Neural progenitor cell (in vitro differentiated cells): Measurements from ENCODE around the gene RHBDF1. TPM values are rescaled to one million over a fixed set of nuclear protein-coding genes. Genes with fewer than 3 reads are reported as not detected.

ENCODE experiments used
- DNase-seq: peaks from one replicate; pipeline ENCODE4 v3.0.0-alpha.2; 2016; ENCODE audit warnings: low spot score
- H2AFZ ChIP-seq: fragments of 200-600 bp; sonication (generic); replicated peaks from 2 replicates; pipeline ENCODE4 v1.6.1; 2016; ENCODE audit warnings: antibody characterized with exemption
- H3F3A ChIP-seq: fragments of 200-600 bp; sonication (generic); 2 replicates; pipeline ENCODE4 v1.6.1; 2016; ENCODE audit warnings: antibody characterized with exemption, low read depth
- H3K27ac ChIP-seq: fragments of 200-600 bp; sonication (generic); 2 replicates; pipeline ENCODE4 v1.5.1; 2016; ENCODE audit warnings: mild to moderate bottlenecking
- H3K27me3 ChIP-seq: fragments of 200-600 bp; sonication (generic); 2 replicates; pipeline ENCODE4 v1.6.1; 2016; ENCODE audit warnings: mild to moderate bottlenecking, moderate library complexity
- H3K36me3 ChIP-seq: fragments of 200-600 bp; sonication (generic); 2 replicates; pipeline ENCODE4 v1.5.1; 2016
- H3K4me1 ChIP-seq: fragments of 200-600 bp; sonication (generic); 2 replicates; pipeline ENCODE4 v1.6.1; 2016; ENCODE audit warnings: mixed run types
- H3K4me2 ChIP-seq: fragments of 200-600 bp; sonication (generic); 2 replicates; pipeline ENCODE4 v1.6.1; 2016
- H3K4me3 ChIP-seq: fragments of 200-600 bp; sonication (generic); 2 replicates; pipeline ENCODE4 v1.5.1; 2016
- H3K79me2 ChIP-seq: fragments of 200-600 bp; sonication (generic); 2 replicates; pipeline ENCODE4 v1.6.1; 2016; ENCODE audit warnings: low read depth
- H3K9ac ChIP-seq: fragments of 200-600 bp; sonication (generic); 2 replicates; pipeline ENCODE4 v1.6.1; 2016
- H3K9me3 ChIP-seq: fragments of 200-600 bp; sonication (generic); 2 replicates; pipeline ENCODE4 v1.5.1; 2016; ENCODE audit warnings: low read depth
- H4K20me1 ChIP-seq: fragments of 200-600 bp; sonication (generic); 2 replicates; pipeline ENCODE4 v1.6.1; 2016; ENCODE audit warnings: low read depth
- H3K27ac Mint-ChIP-seq: 3 replicates; pipeline ENCODE4 v1.8.0; 2021; ENCODE audit warnings: mixed read lengths
- H3K27me3 Mint-ChIP-seq: 2 replicates; pipeline ENCODE4 v1.8.0; 2022; ENCODE audit warnings: low read depth, mild to moderate bottlenecking, inconsistent platforms, moderate library complexity, mixed read lengths; ENCODE audit not compliant: insufficient read depth
- H3K36me3 Mint-ChIP-seq: 3 replicates; pipeline ENCODE4 v1.8.0; 2021; ENCODE audit warnings: mixed read lengths
- H3K4me1 Mint-ChIP-seq: 3 replicates; pipeline ENCODE4 v1.8.0; 2021; ENCODE audit warnings: mixed read lengths
- H3K4me3 Mint-ChIP-seq: 3 replicates; pipeline ENCODE4 v1.8.0; 2021; ENCODE audit warnings: mild to moderate bottlenecking, moderate library complexity, mixed read lengths
- H3K9me3 Mint-ChIP-seq: 3 replicates; pipeline ENCODE4 v1.8.0; 2020; ENCODE audit warnings: mixed read lengths
- EZH2 ChIP-seq: fragments of 200-600 bp; sonication (generic); IDR thresholded peaks from 2 replicates; pipeline ENCODE4 v1.6.1; 2017; ENCODE audit warnings: antibody characterized with exemption, mild to moderate bottlenecking, moderate library complexity
- EZH2phosphoT487 ChIP-seq: fragments of 200-600 bp; sonication (generic); IDR thresholded peaks from 2 replicates; pipeline ENCODE4 v1.6.1; 2017; ENCODE audit warnings: antibody characterized with exemption
- total RNA-seq: library from RNA; depleted of rRNA; stranded (reverse); fragments of >200 nt; gene quantifications from 2 replicates; pipeline ENCODE4 v1.2.3, GENCODE V29; 2015; ENCODE audit warnings: low replicate concordance
- TF ChIP-seq, protein P1 (sequence below): fragments of 200-600 bp; sonication (generic); IDR thresholded peaks from 2 replicates; pipeline ENCODE4 v1.5.1; 2017; ENCODE audit warnings: antibody characterized with exemption, mild to moderate bottlenecking

The RHBDF1 gene
- total RNA-seq, 1 donor from 2014 or later: 11.0 TPM

DNA sequence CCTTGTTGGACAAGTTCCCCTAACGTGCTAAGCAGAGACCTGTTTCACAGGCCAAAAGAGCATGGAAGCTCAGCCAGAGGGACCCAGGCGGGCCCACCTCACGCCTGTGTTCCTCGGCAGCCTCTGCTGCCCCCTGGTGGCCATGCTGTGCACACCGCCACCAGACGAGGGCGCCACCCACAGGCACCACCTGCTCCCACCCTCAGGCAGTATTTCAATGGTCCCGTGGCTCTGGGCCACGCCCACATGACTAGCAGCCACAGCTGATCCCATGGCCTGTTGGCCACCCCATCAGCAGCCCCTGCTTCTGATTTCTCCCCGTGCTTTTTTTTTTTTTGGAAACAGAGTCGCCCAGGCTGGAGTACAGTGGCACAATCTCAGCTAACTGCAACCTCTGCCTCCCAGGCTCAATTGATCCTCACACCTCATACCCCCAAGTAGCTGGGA is 24.5 kb upstream of the RHBDF1 start:
- Histone ChIP-seq H3K79me2 (no peaks in the 10 kb centered on the region), H2AFZ (no peak overlapping the region), H3K4me1 (no peaks in the 10 kb centered on the region), H3K36me3 (no peaks in the 10 kb centered on the region), H3K4me2 (no peak overlapping the region), H3K9me3 (no peaks in the 10 kb centered on the region), H3K27ac (no peak overlapping the region), H4K20me1 (peaks cover 7% of the 10 kb centered on the region), H3K4me3 (no peak overlapping the region), H3F3A (peaks cover 5% of the 10 kb centered on the region), H3K27me3 (no peaks in the 10 kb centered on the region), H3K9ac (no peak overlapping the region)
- Mint-ChIP-seq H3K27me3 (peaks cover 6% of the 10 kb centered on the region), H3K27ac (no peak overlapping the region), H3K9me3 (no peaks in the 10 kb centered on the region), H3K36me3 (peaks cover 2% of the 10 kb centered on the region), H3K4me3 (peak overlapping the region; percentile 62), H3K4me1 (no peaks in the 10 kb centered on the region)
- peak; percentile 96 for DNase-seq
- no peak for TF ChIP-seq EZH2
- TF ChIP-seq, protein P1, sequence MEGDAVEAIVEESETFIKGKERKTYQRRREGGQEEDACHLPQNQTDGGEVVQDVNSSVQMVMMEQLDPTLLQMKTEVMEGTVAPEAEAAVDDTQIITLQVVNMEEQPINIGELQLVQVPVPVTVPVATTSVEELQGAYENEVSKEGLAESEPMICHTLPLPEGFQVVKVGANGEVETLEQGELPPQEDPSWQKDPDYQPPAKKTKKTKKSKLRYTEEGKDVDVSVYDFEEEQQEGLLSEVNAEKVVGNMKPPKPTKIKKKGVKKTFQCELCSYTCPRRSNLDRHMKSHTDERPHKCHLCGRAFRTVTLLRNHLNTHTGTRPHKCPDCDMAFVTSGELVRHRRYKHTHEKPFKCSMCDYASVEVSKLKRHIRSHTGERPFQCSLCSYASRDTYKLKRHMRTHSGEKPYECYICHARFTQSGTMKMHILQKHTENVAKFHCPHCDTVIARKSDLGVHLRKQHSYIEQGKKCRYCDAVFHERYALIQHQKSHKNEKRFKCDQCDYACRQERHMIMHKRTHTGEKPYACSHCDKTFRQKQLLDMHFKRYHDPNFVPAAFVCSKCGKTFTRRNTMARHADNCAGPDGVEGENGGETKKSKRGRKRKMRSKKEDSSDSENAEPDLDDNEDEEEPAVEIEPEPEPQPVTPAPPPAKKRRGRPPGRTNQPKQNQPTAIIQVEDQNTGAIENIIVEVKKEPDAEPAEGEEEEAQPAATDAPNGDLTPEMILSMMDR: peak; percentile 95
- TF ChIP-seq EZH2phosphoT487: no peak

DNA sequence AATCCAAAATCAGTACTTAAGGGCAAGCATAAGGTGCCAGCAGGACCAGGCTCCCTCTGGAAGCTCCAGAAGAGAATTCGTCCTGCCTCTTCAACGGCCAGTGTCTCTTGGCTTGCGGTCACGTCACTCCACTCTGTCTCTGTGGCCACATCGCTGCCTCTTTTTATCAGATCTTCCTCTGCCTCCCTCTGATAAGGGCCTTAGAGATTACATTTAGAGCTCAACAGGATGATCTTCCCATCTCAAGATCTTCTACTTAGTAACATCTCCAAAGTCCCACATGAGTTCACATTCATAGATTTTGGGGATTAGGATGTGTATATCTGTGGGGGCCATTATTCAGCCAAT is 22.5 kb upstream of the RHBDF1 start:
- Histone ChIP-seq H2AFZ (no peak overlapping the region), H3K4me1 (no peaks in the 10 kb centered on the region), H3F3A (peaks cover 10% of the 10 kb centered on the region), H3K4me2 (no peak overlapping the region), H3K36me3 (no peaks in the 10 kb centered on the region), H3K79me2 (no peaks in the 10 kb centered on the region), H3K27me3 (no peaks in the 10 kb centered on the region), H3K4me3 (no peak overlapping the region), H4K20me1 (peaks cover 7% of the 10 kb centered on the region), H3K9ac (no peak overlapping the region), H3K9me3 (no peaks in the 10 kb centered on the region), H3K27ac (no peak overlapping the region)
- H3K4me1 Mint-ChIP-seq: no peaks in the 10 kb centered on the region
- no peak for DNase-seq
- no peak overlapping the region for H3K27ac Mint-ChIP-seq
- TF ChIP-seq EZH2phosphoT487 (no peak), EZH2 (no peak)
- TF ChIP-seq, protein P1: no peak
- H3K4me3 Mint-ChIP-seq: no peak overlapping the region
- H3K9me3 Mint-ChIP-seq: no peaks in the 10 kb centered on the region
- peaks cover 10% of the 10 kb centered on the region for H3K27me3 Mint-ChIP-seq
- H3K36me3 Mint-ChIP-seq: peaks cover 4% of the 10 kb centered on the region

DNA sequence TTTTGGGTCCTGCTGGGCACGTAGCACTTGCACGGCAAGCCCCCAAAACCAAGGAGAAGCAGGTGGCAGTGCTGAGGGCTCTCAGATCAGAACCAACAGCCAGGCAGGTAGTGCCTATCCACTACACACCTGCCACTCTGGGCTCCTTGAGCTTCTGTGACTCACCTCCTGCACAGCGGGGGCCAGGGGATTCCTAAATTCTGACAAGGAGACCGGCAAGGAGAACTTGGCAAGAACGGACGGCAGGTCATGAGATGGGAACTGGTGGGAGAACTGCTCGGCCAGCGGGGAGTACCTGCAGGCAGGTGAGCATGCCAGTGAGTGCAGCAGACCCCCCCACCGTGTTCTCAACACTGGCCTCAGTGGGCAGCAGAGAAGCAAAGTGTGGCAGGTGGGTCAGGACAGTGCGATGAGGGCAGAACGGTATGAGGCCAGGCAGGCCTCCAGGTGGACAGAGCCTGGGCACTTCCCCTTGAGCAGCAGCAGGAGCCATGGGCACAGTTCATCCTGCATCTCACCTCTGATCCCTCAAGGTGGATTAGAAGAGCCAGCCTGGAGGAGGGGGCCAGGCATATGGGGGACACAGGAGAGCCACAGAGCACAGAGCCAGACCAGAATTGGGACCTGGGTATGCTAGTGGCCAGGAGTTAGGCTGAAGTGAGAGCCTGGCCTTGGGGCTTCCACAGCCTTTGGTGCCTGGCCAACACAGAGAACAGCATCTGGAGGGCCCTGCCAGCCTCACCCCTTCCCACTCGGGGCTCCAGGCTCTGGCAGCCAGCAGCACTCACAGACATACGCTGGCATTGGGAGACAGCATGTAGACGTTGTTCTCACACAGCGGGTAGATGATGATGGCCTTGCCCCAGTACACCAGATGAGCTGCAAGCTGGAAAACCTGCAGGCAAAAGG is 20.3 kb upstream of the RHBDF1 start:
- Mint-ChIP-seq H3K27ac (no peak overlapping the region), H3K27me3 (peaks cover 10% of the 10 kb centered on the region), H3K4me3 (no peak overlapping the region), H3K36me3 (peaks cover 4% of the 10 kb centered on the region), H3K4me1 (no peaks in the 10 kb centered on the region), H3K9me3 (no peaks in the 10 kb centered on the region)
- Histone ChIP-seq H3K27ac (no peak overlapping the region), H3K4me3 (no peak overlapping the region), H3K9me3 (no peaks in the 10 kb centered on the region), H3K79me2 (no peaks in the 10 kb centered on the region), H4K20me1 (peaks cover 7% of the 10 kb centered on the region), H3K27me3 (no peaks in the 10 kb centered on the region), H2AFZ (no peak overlapping the region), H3K4me2 (no peak overlapping the region), H3F3A (peaks cover 10% of the 10 kb centered on the region), H3K4me1 (no peaks in the 10 kb centered on the region), H3K9ac (no peak overlapping the region), H3K36me3 (no peaks in the 10 kb centered on the region)
- no peak for TF ChIP-seq EZH2
- TF ChIP-seq, protein P1: no peak
- TF ChIP-seq EZH2phosphoT487: no peak
- DNase-seq: no peak
